Urothelium cell line (cell line): ENCODE results near the gene KLHL10.
A peak's percentile ranks its signal among the peaks of the same experiment; 100 is the strongest.

Experiments
- DNase-seq: peaks from one replicate; pipeline ENCODE4 v3.0.0; 2011; ENCODE audit warnings: low spot score, mixed read lengths
- FAIRE-seq: peaks from 2 replicates; lab custom pipeline; 2011; peaks lifted over from hg19 to GRCh38; lab: Jason Lieb, UNC

Gene KLHL10

GRCh38 chr17:41837761-41838538 is at the start of gene KLHL10:
Gene KLHL10, plus strand, starts transcription at chr17:41837825. Its CDS starts 108 bp downstream, at chr17:41837933.
- FAIRE-seq, result no peak
- no peak for DNase-seq

- peak; percentile 88 for FAIRE-seq
- DNase-seq, result peak; percentile 83
Observed at GRCh38 chr17:41792845-41793783, 44.5 kb upstream of the KLHL10 start.

- no peak for DNase-seq
- FAIRE-seq, result no peak
Observed at GRCh38 chr17:41793784-41794539, 43.7 kb upstream of the KLHL10 start.

GRCh38 chr17:41794540-41794975 is 43.1 kb upstream of the KLHL10 start:
- no peak for DNase-seq
- FAIRE-seq, result no peak

GRCh38 chr17:41796121-41796895 is 41.3 kb upstream of the KLHL10 start:
- DNase-seq (no peak), FAIRE-seq (no peak)

GRCh38 chr17:41797377-41797776 is 40.2 kb upstream of the KLHL10 start:
- DNase-seq, result no peak
- FAIRE-seq, result no peak

GRCh38 chr17:41799366-41799765 is 38.3 kb upstream of the KLHL10 start:
- FAIRE-seq (no peak), DNase-seq (no peak)

- DNase-seq (peak; percentile 72), FAIRE-seq (no peak)
Observed at GRCh38 chr17:41800601-41801373, 36.8 kb upstream of the KLHL10 start.

- FAIRE-seq (peak; percentile 80), DNase-seq (peak; percentile 84)
Observed at GRCh38 chr17:41801374-41802271, 36.0 kb upstream of the KLHL10 start.

GRCh38 chr17:41803049-41804020 is 34.3 kb upstream of the KLHL10 start:
- FAIRE-seq, result no peak

GRCh38 chr17:41806685-41807445 is 30.8 kb upstream of the KLHL10 start:
- DNase-seq, result no peak
- no peak for FAIRE-seq

More at GRCh38 chr17:41803049-41804020, 34.3 kb upstream of the KLHL10 start:
- no peak for DNase-seq

- FAIRE-seq (no peak), DNase-seq (no peak)
Observed at GRCh38 chr17:41810659-41811548, 26.7 kb upstream of the KLHL10 start.

- DNase-seq (peak; percentile 88), FAIRE-seq (peak; percentile 30)
Observed at GRCh38 chr17:41811549-41812380, 25.9 kb upstream of the KLHL10 start, which contains the start of gene P3H4. Gene P3H4, minus strand, starts transcription at chr17:41811949. Its CDS starts 34 bp downstream, at chr17:41811915.

GRCh38 chr17:41812381-41813151 is 25.1 kb upstream of the KLHL10 start, which contains the start of gene FKBP10:
Gene FKBP10, plus strand, starts transcription at chr17:41813004. Its CDS starts 31 bp downstream, at chr17:41813035.
- DNase-seq, result peak; percentile 90

More at GRCh38 chr17:41812381-41813151, 25.1 kb upstream of the KLHL10 start, which contains the start of gene FKBP10:
- FAIRE-seq, result peak; percentile 91
